Type B pancreatic cell (in vitro differentiated cells): ENCODE measurements around the gene CCDC180. TPM values are rescaled to one million over a fixed set of nuclear protein-coding genes. Genes with fewer than 3 reads are reported as not detected.

Experiments used
- DNase-seq: peaks from one replicate; pipeline ENCODE4 v3.0.0; 2021; ENCODE audit warnings: mixed read lengths; ENCODE audit not compliant: unreplicated experiment; ENCODE audit errors: extremely low spot score
- H3K27ac Mint-ChIP-seq: 2 replicates; pipeline ENCODE4 v1.8.0; 2021; ENCODE audit warnings: mild to moderate bottlenecking, mixed read lengths
- H3K27me3 Mint-ChIP-seq: 2 replicates; pipeline ENCODE4 v1.8.0; 2021; ENCODE audit warnings: mixed read lengths
- H3K36me3 Mint-ChIP-seq: 2 replicates; pipeline ENCODE4 v1.8.0; 2021; ENCODE audit warnings: mixed read lengths
- H3K4me1 Mint-ChIP-seq: one replicate; pipeline ENCODE4 v1.8.0; 2021; ENCODE audit warnings: mixed read lengths; ENCODE audit not compliant: unreplicated experiment
- H3K4me3 Mint-ChIP-seq: 2 replicates; pipeline ENCODE4 v1.8.0; 2021; ENCODE audit warnings: mild to moderate bottlenecking, mixed read lengths
- H3K9me3 Mint-ChIP-seq: 2 replicates; pipeline ENCODE4 v1.8.0; 2021; ENCODE audit warnings: mixed read lengths
- total RNA-seq: library from RNA; stranded (reverse); gene quantifications from 2 replicates; pipeline ENCODE4 v1.2.1, GENCODE V29; 2021; ENCODE audit warnings: low replicate concordance
- TF ChIP-seq, protein P1 (sequence below): fragments of 200-600 bp; sonication (generic); conservative IDR thresholded peaks from 2 replicates; pipeline ENCODE4 v1.5.0; 2021; ENCODE audit warnings: antibody characterized with exemption, mild to moderate bottlenecking

CCDC180 gene
- total RNA-seq, 1 donor from 2014 or later = 7.0 TPM

- H3K27ac Mint-ChIP-seq = no peak overlapping the region
- DNase-seq = no peak
- TF ChIP-seq, protein P1, sequence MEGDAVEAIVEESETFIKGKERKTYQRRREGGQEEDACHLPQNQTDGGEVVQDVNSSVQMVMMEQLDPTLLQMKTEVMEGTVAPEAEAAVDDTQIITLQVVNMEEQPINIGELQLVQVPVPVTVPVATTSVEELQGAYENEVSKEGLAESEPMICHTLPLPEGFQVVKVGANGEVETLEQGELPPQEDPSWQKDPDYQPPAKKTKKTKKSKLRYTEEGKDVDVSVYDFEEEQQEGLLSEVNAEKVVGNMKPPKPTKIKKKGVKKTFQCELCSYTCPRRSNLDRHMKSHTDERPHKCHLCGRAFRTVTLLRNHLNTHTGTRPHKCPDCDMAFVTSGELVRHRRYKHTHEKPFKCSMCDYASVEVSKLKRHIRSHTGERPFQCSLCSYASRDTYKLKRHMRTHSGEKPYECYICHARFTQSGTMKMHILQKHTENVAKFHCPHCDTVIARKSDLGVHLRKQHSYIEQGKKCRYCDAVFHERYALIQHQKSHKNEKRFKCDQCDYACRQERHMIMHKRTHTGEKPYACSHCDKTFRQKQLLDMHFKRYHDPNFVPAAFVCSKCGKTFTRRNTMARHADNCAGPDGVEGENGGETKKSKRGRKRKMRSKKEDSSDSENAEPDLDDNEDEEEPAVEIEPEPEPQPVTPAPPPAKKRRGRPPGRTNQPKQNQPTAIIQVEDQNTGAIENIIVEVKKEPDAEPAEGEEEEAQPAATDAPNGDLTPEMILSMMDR = no peak
- H3K4me1 Mint-ChIP-seq = no peaks in the 10 kb centered on the region
- no peaks in the 10 kb centered on the region for H3K9me3 Mint-ChIP-seq
- no peaks in the 10 kb centered on the region for H3K27me3 Mint-ChIP-seq
- no peak overlapping the region for H3K4me3 Mint-ChIP-seq
- peaks cover 8% of the 10 kb centered on the region for H3K36me3 Mint-ChIP-seq
Measured at GRCh38 chr9:97311798-97312500, 4.5 kb downstream of the CCDC180 start.

- no peak overlapping the region for H3K4me3 Mint-ChIP-seq
- H3K9me3 Mint-ChIP-seq = no peaks in the 10 kb centered on the region
- DNase-seq = no peak
- H3K27me3 Mint-ChIP-seq = no peaks in the 10 kb centered on the region
- peaks cover 8% of the 10 kb centered on the region for H3K36me3 Mint-ChIP-seq
- no peak overlapping the region for H3K27ac Mint-ChIP-seq
- TF ChIP-seq, protein P1 = no peak
- no peaks in the 10 kb centered on the region for H3K4me1 Mint-ChIP-seq
Measured at GRCh38 chr9:97312556-97312955, 5.1 kb downstream of the CCDC180 start.

- Mint-ChIP-seq H3K27ac (no peak overlapping the region), H3K4me3 (no peak overlapping the region), H3K9me3 (no peaks in the 10 kb centered on the region), H3K27me3 (no peaks in the 10 kb centered on the region), H3K36me3 (peaks cover 8% of the 10 kb centered on the region), H3K4me1 (no peaks in the 10 kb centered on the region)
- TF ChIP-seq, protein P1 = no peak
- no peak for DNase-seq
Measured at GRCh38 chr9:97313243-97313642, 5.8 kb downstream of the CCDC180 start.

- Mint-ChIP-seq H3K9me3 (no peaks in the 10 kb centered on the region), H3K27ac (no peak overlapping the region), H3K27me3 (no peaks in the 10 kb centered on the region), H3K4me3 (no peak overlapping the region), H3K4me1 (no peaks in the 10 kb centered on the region), H3K36me3 (peaks cover 8% of the 10 kb centered on the region)
- TF ChIP-seq, protein P1 = no peak
- DNase-seq = no peak
Measured at GRCh38 chr9:97313746-97314145, 6.3 kb downstream of the CCDC180 start.

DNA sequence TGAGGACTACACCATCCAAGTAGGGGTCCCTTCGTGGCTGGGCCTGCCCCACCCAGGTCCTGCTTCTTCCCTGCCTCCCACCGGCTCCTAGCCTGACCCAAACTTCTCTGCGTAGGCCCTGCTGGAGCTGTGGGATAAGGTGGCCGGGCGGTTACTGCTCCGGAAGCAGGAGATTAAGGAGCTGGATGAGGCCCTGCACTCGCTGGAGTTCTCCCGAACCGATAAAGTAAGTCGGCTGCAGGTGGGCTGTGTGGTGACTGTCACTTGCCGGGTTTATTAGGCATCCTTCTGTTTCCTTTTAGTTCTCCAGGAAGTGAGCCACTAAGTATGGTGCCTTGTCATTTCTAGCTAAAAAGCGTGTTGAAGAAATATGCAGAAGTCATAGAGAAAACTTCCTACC lies 7.0 kb downstream of the CCDC180 start:
- H3K9me3 Mint-ChIP-seq = no peaks in the 10 kb centered on the region
- peaks cover 12% of the 10 kb centered on the region for H3K36me3 Mint-ChIP-seq
- peaks cover 3% of the 10 kb centered on the region for H3K4me1 Mint-ChIP-seq
- DNase-seq = no peak
- no peaks in the 10 kb centered on the region for H3K27me3 Mint-ChIP-seq
- no peak overlapping the region for H3K4me3 Mint-ChIP-seq
- no peak overlapping the region for H3K27ac Mint-ChIP-seq
- TF ChIP-seq, protein P1 = no peak
